NCI-H446 (cell line): ENCODE data around the gene IPO5.
"Not testable (repeated sequence)": the region's sequence is repeated elsewhere in the genome, so short reads cannot be mapped to it uniquely, and the experiment has no call there.

Source experiments
- DNase-seq, 2 experiments: peaks; one replicate each; lab custom pipeline; 2025; lab: John Stamatoyannopoulos, UW

Gene IPO5

GRCh38 chr13:98014766-98015165 lies 61.3 kb downstream of the IPO5 start:
- DNase-seq = no peak

- DNase-seq = no peak
Measured at GRCh38 chr13:98018293-98018692, 64.8 kb downstream of the IPO5 start.

- DNase-seq = no peak
Measured at GRCh38 chr13:98019186-98019585, 65.7 kb downstream of the IPO5 start.

GRCh38 chr13:98020271-98020670 lies 66.8 kb downstream of the IPO5 start:
- no peak for DNase-seq

GRCh38 chr13:98022210-98022609 lies 68.7 kb downstream of the IPO5 start:
- DNase-seq = peak in 1 of 2 experiments; percentile 37

GRCh38 chr13:98025480-98026025 lies 72.1 kb downstream of the IPO5 start:
- DNase-seq = no peak

GRCh38 chr13:98026457-98026857 lies 73.0 kb downstream of the IPO5 start:
- DNase-seq = no peak

GRCh38 chr13:98032168-98032567 lies 78.7 kb downstream of the IPO5 start:
- no peak for DNase-seq

- DNase-seq = peak in 1 of 2 experiments; percentile 5
Measured at GRCh38 chr13:98033277-98034247, 80.1 kb downstream of the IPO5 start.

GRCh38 chr13:98035373-98035772 lies 81.9 kb downstream of the IPO5 start:
- no peak for DNase-seq

- DNase-seq = not testable (repeated sequence)
Measured at GRCh38 chr13:98036564-98037302, 83.3 kb downstream of the IPO5 start.

GRCh38 chr13:98039261-98039660 lies 85.8 kb downstream of the IPO5 start:
- DNase-seq = no peak

GRCh38 chr13:98039964-98040363 lies 86.5 kb downstream of the IPO5 start:
- no peak for DNase-seq

- DNase-seq = no peak
Measured at GRCh38 chr13:98041081-98041820, 87.8 kb downstream of the IPO5 start.

- no peak for DNase-seq
Measured at GRCh38 chr13:98044301-98044700, 90.8 kb downstream of the IPO5 start.

- not testable (repeated sequence) for DNase-seq
Measured at GRCh38 chr13:98047785-98048184, 94.3 kb downstream of the IPO5 start.

- DNase-seq = no peak
Measured at GRCh38 chr13:98048265-98048664, 94.8 kb downstream of the IPO5 start.

GRCh38 chr13:98050041-98050466 lies 96.6 kb downstream of the IPO5 start:
- DNase-seq = no peak

- no peak for DNase-seq
Measured at GRCh38 chr13:98052412-98052811, 98.9 kb downstream of the IPO5 start.

GRCh38 chr13:98054301-98054700 lies 100.8 kb downstream of the IPO5 start:
- no peak for DNase-seq

GRCh38 chr13:98055623-98056022 lies 102.1 kb downstream of the IPO5 start:
- DNase-seq = no peak

GRCh38 chr13:98056839-98057410 lies 103.5 kb downstream of the IPO5 start:
- DNase-seq = no peak
